OCI-LY3 (cell line): ENCODE measurements around the gene CNDP1.

Experiments used
- EZH2phosphoT487 ChIP-seq: fragments of 200-600 bp; shearing (Covaris generic); IDR thresholded peaks from 2 replicates; pipeline ENCODE4 v1.6.1; 2018; ENCODE audit warnings: antibody characterized with exemption, mixed run types, low read depth
- TF ChIP-seq, protein P1 (sequence below): fragments of 200-600, 300-600 bp; sonication (generic); IDR thresholded peaks from 2 replicates; pipeline ENCODE4 v1.5.1; 2014; ENCODE audit warnings: antibody characterized with exemption, low read length, low read depth

DNA sequence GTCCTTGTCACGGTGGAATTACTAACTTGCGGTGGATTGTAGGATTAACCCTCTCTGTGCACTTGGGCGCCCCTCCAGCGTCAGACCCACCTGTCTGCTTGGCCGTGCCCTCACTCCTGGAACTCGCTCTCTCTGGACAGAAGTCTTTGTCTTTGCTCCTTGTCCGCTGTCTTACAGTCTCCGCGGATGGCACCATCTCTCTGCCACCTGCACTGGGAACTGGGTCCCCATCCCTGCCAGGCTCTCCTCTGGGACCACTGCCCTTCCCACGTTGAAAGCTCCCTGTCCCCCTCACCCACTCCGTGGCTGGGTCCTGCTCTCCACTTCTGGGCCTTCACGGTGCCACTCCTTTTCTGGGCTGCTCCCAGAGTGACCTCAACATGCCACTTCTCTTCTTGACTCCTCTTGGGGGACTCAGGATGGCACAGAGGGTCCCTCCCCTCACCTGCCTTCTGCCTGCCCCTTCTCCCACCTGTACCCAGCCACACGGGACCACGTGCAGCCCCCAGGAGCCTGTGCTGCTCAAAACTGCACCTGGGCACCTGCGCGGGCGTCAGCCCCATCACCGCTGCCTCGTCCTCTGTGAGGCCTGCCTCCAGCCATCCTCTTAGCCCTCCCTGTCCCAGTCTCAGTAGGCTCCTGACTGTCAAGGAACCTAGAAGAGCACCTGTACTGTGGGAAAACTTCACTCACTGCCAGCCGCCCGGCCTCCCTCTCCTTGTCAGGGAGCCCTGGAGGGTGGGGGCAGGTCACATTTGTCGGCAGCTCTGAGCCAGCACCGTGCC, 27.0 kb upstream of the CNDP1 start:
- TF ChIP-seq, protein P1, sequence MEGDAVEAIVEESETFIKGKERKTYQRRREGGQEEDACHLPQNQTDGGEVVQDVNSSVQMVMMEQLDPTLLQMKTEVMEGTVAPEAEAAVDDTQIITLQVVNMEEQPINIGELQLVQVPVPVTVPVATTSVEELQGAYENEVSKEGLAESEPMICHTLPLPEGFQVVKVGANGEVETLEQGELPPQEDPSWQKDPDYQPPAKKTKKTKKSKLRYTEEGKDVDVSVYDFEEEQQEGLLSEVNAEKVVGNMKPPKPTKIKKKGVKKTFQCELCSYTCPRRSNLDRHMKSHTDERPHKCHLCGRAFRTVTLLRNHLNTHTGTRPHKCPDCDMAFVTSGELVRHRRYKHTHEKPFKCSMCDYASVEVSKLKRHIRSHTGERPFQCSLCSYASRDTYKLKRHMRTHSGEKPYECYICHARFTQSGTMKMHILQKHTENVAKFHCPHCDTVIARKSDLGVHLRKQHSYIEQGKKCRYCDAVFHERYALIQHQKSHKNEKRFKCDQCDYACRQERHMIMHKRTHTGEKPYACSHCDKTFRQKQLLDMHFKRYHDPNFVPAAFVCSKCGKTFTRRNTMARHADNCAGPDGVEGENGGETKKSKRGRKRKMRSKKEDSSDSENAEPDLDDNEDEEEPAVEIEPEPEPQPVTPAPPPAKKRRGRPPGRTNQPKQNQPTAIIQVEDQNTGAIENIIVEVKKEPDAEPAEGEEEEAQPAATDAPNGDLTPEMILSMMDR = no peak
- TF ChIP-seq EZH2phosphoT487 = no peak
